Activated naive CD8-positive, alpha-beta T cell treated with anti-CD3 and anti-CD28 coated beads, Interleukin-2, amount 50 U/mL, for 16 hours (primary cell): ENCODE results near the gene MRGPRX4.
"Not testable (repeated sequence)": the region's sequence is repeated elsewhere in the genome, so short reads cannot be mapped to it uniquely, and the experiment has no call there.

Source experiments
- DNase-seq: peaks from one replicate; pipeline ENCODE4 v3.0.0-alpha.2; 2020; ENCODE audit warnings: low read depth, low spot score

Gene MRGPRX4

GRCh38 chr11:18172666-18173065 lies at the start of gene MRGPRX4:
Gene MRGPRX4, plus strand, starts transcription at chr11:18172837. Its CDS starts 420 bp downstream, at chr11:18173257.
- DNase-seq: no peak

- DNase-seq: not testable (repeated sequence)
Measured at GRCh38 chr11:18131115-18131514, 41.5 kb upstream of the MRGPRX4 start.

DNA sequence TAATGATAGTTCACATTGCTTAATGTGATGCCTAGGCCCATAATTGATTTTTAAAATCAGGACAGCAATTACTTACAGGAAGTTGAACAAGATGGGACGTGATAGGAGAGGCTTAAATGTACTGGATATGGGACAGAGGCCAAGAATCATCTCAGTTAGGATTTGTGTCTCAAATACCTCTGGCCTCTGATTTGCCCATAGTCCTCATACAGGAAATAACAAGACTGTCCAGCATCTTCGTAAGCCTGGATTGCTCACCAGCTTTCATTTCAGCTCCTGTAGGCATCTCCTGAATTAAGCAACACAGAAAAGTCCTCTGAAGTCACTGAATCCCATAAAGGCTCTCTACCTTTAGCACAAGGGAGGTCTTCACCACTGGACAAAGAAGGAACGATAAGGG lies 40.3 kb upstream of the MRGPRX4 start, which contains the start of gene MRGPRX3:
Gene MRGPRX3 (plus strand): TSS at position 231 of the 400 bp plus-strand sequence. CDS start 4,632 bp downstream, outside the sequence.
- DNase-seq: no peak

DNA sequence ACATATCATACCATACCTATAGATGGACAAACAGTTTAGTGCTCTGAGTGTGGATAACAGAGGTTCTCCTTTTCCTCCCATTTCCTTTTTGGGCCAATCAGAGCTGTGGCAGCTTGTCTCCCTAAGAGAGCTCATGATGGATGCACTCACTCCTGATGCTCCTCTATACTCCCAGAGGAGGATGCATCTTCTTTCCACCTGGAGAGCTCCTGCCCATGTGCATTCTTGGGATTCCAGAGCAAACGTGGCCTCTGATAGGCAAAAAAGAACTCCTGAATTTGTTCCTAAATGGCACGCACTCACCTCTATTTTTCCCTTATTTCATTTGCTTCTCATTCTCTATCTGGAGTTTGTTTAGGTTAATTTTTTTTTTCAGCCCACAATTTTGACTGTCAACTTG lies 37.3 kb upstream of the MRGPRX4 start:
- no peak for DNase-seq

- no peak for DNase-seq
Measured at GRCh38 chr11:18137186-18137800, 35.3 kb upstream of the MRGPRX4 start.

GRCh38 chr11:18140145-18140544 lies 32.5 kb upstream of the MRGPRX4 start:
- DNase-seq: no peak

DNA sequence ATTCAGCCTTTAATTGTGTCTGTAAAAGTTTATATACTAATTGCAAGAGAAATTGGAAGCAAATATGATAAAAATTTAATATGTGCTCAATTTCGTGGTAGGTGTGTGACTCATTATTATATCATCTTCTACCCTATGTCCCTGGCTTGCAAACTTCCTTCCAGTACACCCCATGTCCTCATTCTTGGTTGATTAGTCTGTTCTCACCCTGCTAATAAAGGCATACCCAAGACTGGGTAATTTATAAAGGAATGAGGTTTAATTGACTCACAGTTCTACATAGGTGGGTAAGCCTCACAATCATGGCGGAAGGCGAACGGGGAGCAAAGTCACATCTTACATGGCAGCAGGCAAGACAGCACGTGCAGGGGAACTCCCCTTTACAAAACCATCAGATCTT lies 28.4 kb upstream of the MRGPRX4 start:
- no peak for DNase-seq

DNA sequence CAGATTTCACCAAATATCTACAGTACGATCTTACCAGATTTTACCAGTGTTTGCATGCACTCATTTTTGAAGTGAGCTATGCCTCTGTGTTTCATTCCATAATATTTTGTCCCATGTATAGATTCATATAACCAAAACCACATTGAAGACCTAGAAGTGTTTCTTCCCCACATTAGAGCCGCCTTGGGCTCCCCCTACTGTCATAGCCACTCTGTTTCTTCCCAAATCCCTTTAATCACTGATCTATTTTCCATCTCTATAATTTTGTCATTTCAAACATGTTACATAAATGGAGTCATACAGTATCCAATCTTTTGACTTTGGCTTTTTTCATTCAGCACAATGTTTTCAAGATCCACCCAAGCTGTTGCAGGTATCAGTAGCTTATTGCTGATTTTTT lies 27.6 kb upstream of the MRGPRX4 start:
- no peak for DNase-seq

- no peak for DNase-seq
Measured at GRCh38 chr11:18145837-18146236, 26.8 kb upstream of the MRGPRX4 start.

DNA sequence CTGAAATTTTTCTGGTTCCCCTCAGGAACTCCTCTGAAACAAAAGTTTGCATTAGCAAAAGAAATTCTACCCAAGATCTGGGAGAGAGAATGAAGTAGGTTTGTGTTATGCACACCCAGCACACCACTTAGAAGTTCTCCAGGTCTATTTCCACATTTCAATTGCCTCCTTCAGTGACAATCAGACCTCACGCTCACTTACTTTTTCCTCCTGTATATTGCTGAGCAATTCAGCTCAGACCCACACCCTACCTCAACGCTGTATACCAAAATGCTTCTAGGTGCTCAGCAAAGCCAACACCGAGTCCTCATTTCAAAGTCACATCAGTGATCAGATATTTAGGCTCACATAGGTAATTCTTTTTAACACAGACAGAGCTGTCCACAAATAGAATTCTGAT lies 21.1 kb upstream of the MRGPRX4 start:
- DNase-seq: no peak

- DNase-seq: no peak
Measured at GRCh38 chr11:18168372-18168771, 4.3 kb upstream of the MRGPRX4 start.

- DNase-seq: no peak
Measured at GRCh38 chr11:18171377-18172000, 1.1 kb upstream of the MRGPRX4 start.

- no peak for DNase-seq
Measured at GRCh38 chr11:18173225-18173866, 709 bp downstream of the MRGPRX4 start.

GRCh38 chr11:18188796-18189195 lies 16.2 kb downstream of the MRGPRX4 start:
- DNase-seq: no peak

GRCh38 chr11:18189476-18190245 lies 17.0 kb downstream of the MRGPRX4 start:
- not testable (repeated sequence) for DNase-seq

- DNase-seq: no peak
Measured at GRCh38 chr11:18191376-18191775, 18.7 kb downstream of the MRGPRX4 start.

GRCh38 chr11:18193010-18193409 lies 20.4 kb downstream of the MRGPRX4 start:
- no peak for DNase-seq

GRCh38 chr11:18196532-18196931 lies 23.9 kb downstream of the MRGPRX4 start:
- no peak for DNase-seq

GRCh38 chr11:18197738-18198137 lies 25.1 kb downstream of the MRGPRX4 start:
- not testable (repeated sequence) for DNase-seq

GRCh38 chr11:18203723-18204122 lies 31.1 kb downstream of the MRGPRX4 start:
- no peak for DNase-seq

GRCh38 chr11:18204220-18204619 lies 31.6 kb downstream of the MRGPRX4 start:
- no peak for DNase-seq

GRCh38 chr11:18204771-18205170 lies 32.1 kb downstream of the MRGPRX4 start:
- no peak for DNase-seq
